ENCODE measurements around the gene E2F4. TPM values are rescaled to one million over a fixed set of nuclear protein-coding genes. Genes with fewer than 3 reads are reported as not detected.

Gene E2F4
- total RNA-seq, 1 experiment from 2014 or later, result 74.5 TPM

DNA sequence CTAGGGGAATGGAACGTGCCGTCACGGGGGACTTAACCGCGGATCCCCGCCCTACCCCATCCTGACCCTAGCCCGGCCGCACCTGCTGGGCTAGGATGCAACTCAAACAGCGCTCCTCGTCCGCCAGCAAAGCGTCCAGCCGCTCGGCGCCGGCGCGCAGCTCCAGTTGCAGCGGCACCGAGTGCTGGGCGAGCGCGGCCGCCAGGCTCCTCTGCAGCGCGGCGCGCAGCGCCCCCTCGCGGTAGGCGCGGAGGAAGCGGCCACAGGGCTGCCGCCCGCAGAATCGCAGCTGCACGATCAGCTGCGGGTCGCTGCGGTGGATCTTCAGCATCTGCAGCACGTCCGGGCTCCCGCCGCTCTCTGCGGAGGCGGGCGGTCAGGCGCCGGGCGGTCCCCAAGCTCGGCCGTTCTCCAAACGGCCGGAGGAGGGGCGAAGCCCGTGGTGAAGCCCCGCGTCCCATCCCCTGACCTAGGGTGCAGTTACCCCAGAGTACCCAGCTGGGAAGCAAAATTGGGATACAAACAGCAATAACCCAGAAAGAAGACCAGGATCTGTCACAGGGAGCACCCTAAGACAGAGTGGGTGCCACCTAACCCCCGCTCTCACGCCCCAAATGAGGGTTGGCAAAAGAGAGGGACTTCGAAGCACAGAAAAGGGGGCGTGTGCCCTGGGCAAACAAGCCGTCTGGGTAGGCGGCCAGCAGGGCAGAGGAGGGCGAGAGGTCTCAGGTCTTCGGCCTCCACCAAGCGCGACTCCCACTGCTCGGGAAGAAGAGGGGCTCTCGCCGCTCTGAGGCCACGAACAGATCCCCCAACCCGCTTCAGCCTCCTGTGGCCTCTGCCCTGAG is 36.4 kb upstream of the E2F4 start:
- CTCF ChIA-PET, result interaction anchor here (0.5 to 1.3 kb wide), 8 partner anchors 14 to 203 kb away, joined by 3 to 5 read pairs (median 3); no protein-coding TSS in a partner anchor
- no peak overlapping the region for H3K27ac ChIP-seq (ENCODE audit: low read length)
- H3K36me3 ChIP-seq (ENCODE audit: control insufficient read depth, insufficient read depth, low read length), result no peaks in the 10 kb centered on the region
- intact Hi-C loops (cut with micrococcal nuclease; ENCODE audit: unreplicated experiment), result loop anchor here (10.0 kb wide), 2 partner anchors 141 to 181 kb away; no protein-coding TSS in a partner anchor
- TF ChIP-seq, protein P1, sequence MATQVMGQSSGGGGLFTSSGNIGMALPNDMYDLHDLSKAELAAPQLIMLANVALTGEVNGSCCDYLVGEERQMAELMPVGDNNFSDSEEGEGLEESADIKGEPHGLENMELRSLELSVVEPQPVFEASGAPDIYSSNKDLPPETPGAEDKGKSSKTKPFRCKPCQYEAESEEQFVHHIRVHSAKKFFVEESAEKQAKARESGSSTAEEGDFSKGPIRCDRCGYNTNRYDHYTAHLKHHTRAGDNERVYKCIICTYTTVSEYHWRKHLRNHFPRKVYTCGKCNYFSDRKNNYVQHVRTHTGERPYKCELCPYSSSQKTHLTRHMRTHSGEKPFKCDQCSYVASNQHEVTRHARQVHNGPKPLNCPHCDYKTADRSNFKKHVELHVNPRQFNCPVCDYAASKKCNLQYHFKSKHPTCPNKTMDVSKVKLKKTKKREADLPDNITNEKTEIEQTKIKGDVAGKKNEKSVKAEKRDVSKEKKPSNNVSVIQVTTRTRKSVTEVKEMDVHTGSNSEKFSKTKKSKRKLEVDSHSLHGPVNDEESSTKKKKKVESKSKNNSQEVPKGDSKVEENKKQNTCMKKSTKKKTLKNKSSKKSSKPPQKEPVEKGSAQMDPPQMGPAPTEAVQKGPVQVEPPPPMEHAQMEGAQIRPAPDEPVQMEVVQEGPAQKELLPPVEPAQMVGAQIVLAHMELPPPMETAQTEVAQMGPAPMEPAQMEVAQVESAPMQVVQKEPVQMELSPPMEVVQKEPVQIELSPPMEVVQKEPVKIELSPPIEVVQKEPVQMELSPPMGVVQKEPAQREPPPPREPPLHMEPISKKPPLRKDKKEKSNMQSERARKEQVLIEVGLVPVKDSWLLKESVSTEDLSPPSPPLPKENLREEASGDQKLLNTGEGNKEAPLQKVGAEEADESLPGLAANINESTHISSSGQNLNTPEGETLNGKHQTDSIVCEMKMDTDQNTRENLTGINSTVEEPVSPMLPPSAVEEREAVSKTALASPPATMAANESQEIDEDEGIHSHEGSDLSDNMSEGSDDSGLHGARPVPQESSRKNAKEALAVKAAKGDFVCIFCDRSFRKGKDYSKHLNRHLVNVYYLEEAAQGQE (IDR thresholded peaks at IDR 0.05; ENCODE audit: insufficient read depth in 1 of 2, low read depth in 2 of 2, low read length in 1 of 2), result no peak
- no peak for TF ChIP-seq TCF7L2 (IDR thresholded peaks at IDR 0.05; ENCODE audit: low read depth, low read length)
- no peak for TF ChIP-seq POLR2AphosphoS5 (IDR thresholded peaks at IDR 0.05; ENCODE audit: low read depth, low read length)
- TF ChIP-seq SIN3A (IDR thresholded peaks at IDR 0.05; ENCODE audit: borderline replicate concordance, insufficient read depth, low read depth, low read length), result no peak
- TF ChIP-seq, protein P2, sequence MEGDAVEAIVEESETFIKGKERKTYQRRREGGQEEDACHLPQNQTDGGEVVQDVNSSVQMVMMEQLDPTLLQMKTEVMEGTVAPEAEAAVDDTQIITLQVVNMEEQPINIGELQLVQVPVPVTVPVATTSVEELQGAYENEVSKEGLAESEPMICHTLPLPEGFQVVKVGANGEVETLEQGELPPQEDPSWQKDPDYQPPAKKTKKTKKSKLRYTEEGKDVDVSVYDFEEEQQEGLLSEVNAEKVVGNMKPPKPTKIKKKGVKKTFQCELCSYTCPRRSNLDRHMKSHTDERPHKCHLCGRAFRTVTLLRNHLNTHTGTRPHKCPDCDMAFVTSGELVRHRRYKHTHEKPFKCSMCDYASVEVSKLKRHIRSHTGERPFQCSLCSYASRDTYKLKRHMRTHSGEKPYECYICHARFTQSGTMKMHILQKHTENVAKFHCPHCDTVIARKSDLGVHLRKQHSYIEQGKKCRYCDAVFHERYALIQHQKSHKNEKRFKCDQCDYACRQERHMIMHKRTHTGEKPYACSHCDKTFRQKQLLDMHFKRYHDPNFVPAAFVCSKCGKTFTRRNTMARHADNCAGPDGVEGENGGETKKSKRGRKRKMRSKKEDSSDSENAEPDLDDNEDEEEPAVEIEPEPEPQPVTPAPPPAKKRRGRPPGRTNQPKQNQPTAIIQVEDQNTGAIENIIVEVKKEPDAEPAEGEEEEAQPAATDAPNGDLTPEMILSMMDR (IDR thresholded peaks at IDR 0.05), result peak; percentile 96
- ATAC-seq (peak; percentile 57), DNase-seq (ENCODE audit: low read depth, low spot score) (no peak)
- peak overlapping the region in 1 of 2 experiments; percentile 16; a peak in 2 of 4 replicates for H3K4me3 ChIP-seq (ENCODE audit: low read depth in 2 of 2, low read length in 2 of 2)
- H3K9me3 ChIP-seq (ENCODE audit: control insufficient read depth, insufficient read depth, low read depth, low read length), result no peaks in the 10 kb centered on the region
- no peaks in the 10 kb centered on the region for H3K27me3 ChIP-seq (ENCODE audit: control insufficient read depth, insufficient read depth, low read length)
- H3K4me1 ChIP-seq (ENCODE audit: control insufficient read depth, insufficient read depth, low read length), result peaks cover 8% of the 10 kb centered on the region
- no TSS peak for BruUV-seq (replicated peaks)
- POLR2A ChIA-PET, result no interaction called here
- in situ Hi-C loops (cut with HindIII; ENCODE audit: low pct_unique_long_range_greater_than_20kb, low sequenced_read_pairs), result no loop called here

DNA sequence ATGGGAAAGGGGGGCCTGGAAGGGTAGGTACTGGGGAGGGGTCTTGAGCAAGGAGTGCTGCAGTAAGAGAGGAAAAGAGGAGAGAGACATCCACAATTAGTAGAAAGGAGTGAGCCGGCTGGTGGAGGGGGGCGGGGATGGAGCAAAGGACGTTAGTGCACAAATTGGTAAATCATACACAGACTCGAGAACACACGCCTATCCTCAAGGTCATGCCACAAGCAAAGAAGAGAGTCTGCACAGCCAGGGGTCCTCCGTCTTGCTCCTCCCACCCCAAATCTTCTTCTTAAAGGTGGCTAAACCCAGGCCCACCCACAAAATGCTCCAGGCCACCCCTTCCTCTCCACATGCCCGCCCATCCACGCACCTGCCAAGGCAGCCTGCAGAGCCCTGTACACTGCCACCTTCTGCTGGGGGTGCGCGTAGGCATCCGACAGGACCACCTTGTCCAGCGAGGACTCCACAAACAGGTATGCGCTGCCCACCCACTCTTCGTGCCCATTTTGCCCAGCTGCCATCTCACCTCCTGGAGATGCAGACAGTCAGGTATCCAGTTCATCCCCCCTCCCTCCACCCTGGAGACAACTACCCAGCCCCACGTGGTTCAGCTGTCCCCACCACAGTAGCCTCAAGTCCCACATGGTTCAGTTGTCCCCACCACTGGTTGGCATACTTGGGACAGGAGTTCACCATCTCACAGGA is 35.7 kb upstream of the E2F4 start:
- Histone ChIP-seq H3K27me3 (ENCODE audit: control insufficient read depth, insufficient read depth, low read length) (no peaks in the 10 kb centered on the region), H3K4me3 (ENCODE audit: low read depth in 2 of 2, low read length in 2 of 2) (no peak overlapping the region), H3K4me1 (ENCODE audit: control insufficient read depth, insufficient read depth, low read length) (peaks cover 6% of the 10 kb centered on the region), H3K9me3 (ENCODE audit: control insufficient read depth, insufficient read depth, low read depth, low read length) (no peaks in the 10 kb centered on the region), H3K36me3 (ENCODE audit: control insufficient read depth, insufficient read depth, low read length) (no peaks in the 10 kb centered on the region), H3K27ac (ENCODE audit: low read length) (no peak overlapping the region)
- CTCF ChIA-PET, result no interaction called here
- POLR2A ChIA-PET, result no interaction called here
- DNase-seq (ENCODE audit: low read depth, low spot score) (no peak), ATAC-seq (no peak)
- TF ChIP-seq SIN3A (IDR thresholded peaks at IDR 0.05; ENCODE audit: borderline replicate concordance, insufficient read depth, low read depth, low read length) (no peak), TCF7L2 (IDR thresholded peaks at IDR 0.05; ENCODE audit: low read depth, low read length) (no peak), POLR2AphosphoS5 (IDR thresholded peaks at IDR 0.05; ENCODE audit: low read depth, low read length) (no peak)
- TF ChIP-seq, protein P2 (IDR thresholded peaks at IDR 0.05), result no peak
- TF ChIP-seq, protein P1 (IDR thresholded peaks at IDR 0.05; ENCODE audit: insufficient read depth in 1 of 2, low read depth in 2 of 2, low read length in 1 of 2), result no peak
- intact Hi-C loops (cut with micrococcal nuclease; ENCODE audit: unreplicated experiment) (loop anchor here (10.0 kb wide), 2 partner anchors 141 to 181 kb away; no protein-coding TSS in a partner anchor), in situ Hi-C loops (cut with HindIII; ENCODE audit: low pct_unique_long_range_greater_than_20kb, low sequenced_read_pairs) (no loop called here)
- BruUV-seq (replicated peaks), result no TSS peak

Data from Panc1 (cell line).